Uterus (tissue), 4 donors: ENCODE data around the gene SPR. TPM values are rescaled to one million over a fixed set of nuclear protein-coding genes. Genes with fewer than 3 reads are reported as not detected.

Source experiments
- DNase-seq, 2 donors: peaks; one replicate each; pipeline ENCODE4 v3.0.0-alpha.2; 2019 to 2020
- H3K27ac ChIP-seq, 2 donors: fragments of 200-600 bp; sonication (generic); 1 replicate in 1 of 2; 2 replicates in 1 of 2; pipeline ENCODE4 v1.5.1; 2016 to 2018
- H3K27me3 ChIP-seq, 2 donors: fragments of 200-600 bp; sonication (generic); one replicate each; pipeline ENCODE4 v1.5.1; 2018 to 2019; ENCODE audit warnings: control low read depth in 1 of 2
- H3K36me3 ChIP-seq, 2 donors: fragments of 200-600 bp; sonication (generic); one replicate each; pipeline ENCODE4 v1.5.1; 2019; ENCODE audit warnings: control low read depth in 1 of 2
- H3K4me1 ChIP-seq, 2 donors: fragments of 200-600 bp; sonication (generic); one replicate each; pipeline ENCODE4 v1.5.1; 2018 to 2019; ENCODE audit warnings: control low read depth in 1 of 2
- H3K4me3 ChIP-seq, 2 donors: fragments of 200-600 bp; sonication (generic); 1 replicate in 1 of 2; 2 replicates in 1 of 2; pipeline ENCODE4 v1.5.1; 2018 to 2019; ENCODE audit warnings: mild to moderate bottlenecking in 1 of 2
- H3K9me3 ChIP-seq, 2 donors: fragments of 200-600 bp; sonication (generic); one replicate each; pipeline ENCODE4 v1.5.1; 2019; ENCODE audit warnings: control low read depth in 1 of 2
- CTCF ChIP-seq, 4 experiments: fragments of 200-600 bp in 2 of 4; fragments of 450-650 bp in 2 of 4; sonication (generic) in 2 of 4; IDR thresholded peaks; one replicate each; pipeline ENCODE4 v1.5.1; 2016 to 2019; ENCODE audit warnings: antibody characterized with exemption in 4 of 4, mild to moderate bottlenecking in 2 of 4, moderate library complexity in 1 of 4
- POLR2A ChIP-seq, 2 donors: fragments of 450-650 bp; IDR thresholded peaks; one replicate each; pipeline ENCODE4 v1.6.1; 2016; ENCODE audit warnings: antibody characterized with exemption in 2 of 2, mild to moderate bottlenecking in 1 of 2, moderate library complexity in 1 of 2
- intact Hi-C: fragments of 100-400 bp; cut with DNase I; formaldehyde crosslinking; loops from one replicate; pipeline ENCODE4 v1.15.1; 2023; ENCODE audit warnings: low total_unique reads
- total RNA-seq, 4 donors: library from RNA; depleted of rRNA in 3 of 4; stranded (reverse); fragments of >200 nt in 3 of 4; gene quantifications; one replicate each; pipeline versions ENCODE4 v1.1.0 to v1.2.4, GENCODE V29; 2014 to 2023
- donor health status: DM: yes; HTN: yes; CAD: no.

The SPR gene
- total RNA-seq, 4 donors from 2014 or later = 4.5 to 33.8 (median 18.8) TPM

- DNase-seq = no peak
- intact Hi-C loops = no loop called here
- TF ChIP-seq CTCF (IDR thresholded peaks at IDR 0.05) (no peak), POLR2A (IDR thresholded peaks at IDR 0.05) (no peak)
- H3K36me3 ChIP-seq = no peaks in the 10 kb centered on the region
- H3K4me1 ChIP-seq = no peaks in the 10 kb centered on the region
- H3K27ac ChIP-seq = no peak overlapping the region
- no peak overlapping the region for H3K4me3 ChIP-seq
- no peaks in the 10 kb centered on the region for H3K27me3 ChIP-seq
- no peaks in the 10 kb centered on the region for H3K9me3 ChIP-seq
Observed at GRCh38 chr2:72846171-72847095, 40.8 kb upstream of the SPR start.

GRCh38 chr2:72847534-72848315 lies 39.5 kb upstream of the SPR start:
- DNase-seq = no peak
- intact Hi-C loops = no loop called here
- no peak overlapping the region for H3K4me3 ChIP-seq

GRCh38 chr2:72848436-72849137 lies 38.6 kb upstream of the SPR start:
- no peak for DNase-seq
- Histone ChIP-seq H3K9me3 (no peaks in the 10 kb centered on the region), H3K36me3 (no peaks in the 10 kb centered on the region), H3K4me3 (no peak overlapping the region), H3K27me3 (no peaks in the 10 kb centered on the region), H3K4me1 (no peaks in the 10 kb centered on the region), H3K27ac (no peak overlapping the region)
- intact Hi-C loops = no loop called here
- TF ChIP-seq POLR2A (IDR thresholded peaks at IDR 0.05) (no peak), CTCF (IDR thresholded peaks at IDR 0.05) (no peak)

More at GRCh38 chr2:72847534-72848315, 39.5 kb upstream of the SPR start:
- Histone ChIP-seq H3K27ac (no peak overlapping the region), H3K4me1 (no peaks in the 10 kb centered on the region), H3K27me3 (no peaks in the 10 kb centered on the region), H3K36me3 (no peaks in the 10 kb centered on the region), H3K9me3 (no peaks in the 10 kb centered on the region)
- TF ChIP-seq CTCF (IDR thresholded peaks at IDR 0.05) (no peak), POLR2A (IDR thresholded peaks at IDR 0.05) (no peak)

GRCh38 chr2:72849138-72849462 lies 38.1 kb upstream of the SPR start:
- Histone ChIP-seq H3K4me1 (no peaks in the 10 kb centered on the region), H3K9me3 (no peaks in the 10 kb centered on the region), H3K4me3 (no peak overlapping the region), H3K27ac (no peak overlapping the region), H3K27me3 (no peaks in the 10 kb centered on the region), H3K36me3 (no peaks in the 10 kb centered on the region)
- intact Hi-C loops = no loop called here
- DNase-seq = no peak
- TF ChIP-seq POLR2A (IDR thresholded peaks at IDR 0.05) = no peak
- no peak for TF ChIP-seq CTCF (IDR thresholded peaks at IDR 0.05)
